HG02852 (cell line): ENCODE data around the gene SPESP1.
"Not testable (repeated sequence)": the region's sequence is repeated elsewhere in the genome, so short reads cannot be mapped to it uniquely, and the experiment has no call there.

Source experiments
- ATAC-seq: cut with Tn5 transposase; IDR thresholded peaks from one replicate; pipeline ENCODE4 v1.9.1; 2021; ENCODE audit warnings: mild to moderate bottlenecking, moderate library complexity; ENCODE audit not compliant: unreplicated experiment

The SPESP1 gene

GRCh38 chr15:68962465-68962864, 32.1 kb downstream of the SPESP1 start:
- ATAC-seq, result no peak

- ATAC-seq, result not testable (repeated sequence)
Measured at GRCh38 chr15:68963719-68964118, 33.4 kb downstream of the SPESP1 start.

GRCh38 chr15:68966996-68967395, 36.7 kb downstream of the SPESP1 start:
- no peak for ATAC-seq

- no peak for ATAC-seq
Measured at GRCh38 chr15:68967948-68968347, 37.6 kb downstream of the SPESP1 start.

- ATAC-seq, result no peak
Measured at GRCh38 chr15:68969298-68969697, 39.0 kb downstream of the SPESP1 start.

GRCh38 chr15:68972201-68973065, 42.1 kb downstream of the SPESP1 start:
- no peak for ATAC-seq

GRCh38 chr15:68975651-68976160, 45.4 kb downstream of the SPESP1 start:
- ATAC-seq, result not testable (repeated sequence)

- not testable (repeated sequence) for ATAC-seq
Measured at GRCh38 chr15:68977426-68977825, 47.1 kb downstream of the SPESP1 start.

- ATAC-seq, result no peak
Measured at GRCh38 chr15:68979006-68979405, 48.7 kb downstream of the SPESP1 start.

GRCh38 chr15:68979816-68980215, 49.5 kb downstream of the SPESP1 start:
- ATAC-seq, result no peak

GRCh38 chr15:68980786-68981185, 50.5 kb downstream of the SPESP1 start:
- no peak for ATAC-seq

GRCh38 chr15:68981941-68982340, 51.6 kb downstream of the SPESP1 start:
- ATAC-seq, result no peak

GRCh38 chr15:68982976-68983563, 52.7 kb downstream of the SPESP1 start:
- no peak for ATAC-seq

GRCh38 chr15:68983961-68984481, 53.7 kb downstream of the SPESP1 start:
- ATAC-seq, result no peak

- ATAC-seq, result no peak
Measured at GRCh38 chr15:68984586-68984985, 54.3 kb downstream of the SPESP1 start.

GRCh38 chr15:68985361-68985891, 55.1 kb downstream of the SPESP1 start:
- ATAC-seq, result no peak

- no peak for ATAC-seq
Measured at GRCh38 chr15:68986322-68986721, 56.0 kb downstream of the SPESP1 start.

GRCh38 chr15:68987120-68987519, 56.8 kb downstream of the SPESP1 start:
- ATAC-seq, result no peak

- no peak for ATAC-seq
Measured at GRCh38 chr15:68987676-68988075, 57.4 kb downstream of the SPESP1 start.

GRCh38 chr15:68989541-68990230, 59.4 kb downstream of the SPESP1 start:
- ATAC-seq, result no peak
